HEK293 (cell line): ENCODE measurements around the gene ZNF749.
A peak's percentile ranks its signal among the peaks of the same experiment; 100 is the strongest.

Source experiments
- BCL11A ChIP-seq: fragments of 450-650 bp; formaldehyde crosslinking; IDR thresholded peaks from 2 replicates; pipeline ENCODE4 v1.5.1; 2016; ENCODE audit warnings: low read depth, missing biosample characterization, missing genetic modification characterization
- EGR2 ChIP-seq: fragments of 450-650 bp; formaldehyde crosslinking; IDR thresholded peaks from 2 replicates; pipeline ENCODE4 v1.5.1; 2016; ENCODE audit warnings: low read depth, missing biosample characterization, missing genetic modification characterization
- GLI4 ChIP-seq: fragments of 450-650 bp; formaldehyde crosslinking; IDR thresholded peaks from 2 replicates; pipeline ENCODE4 v1.5.1; 2016; ENCODE audit warnings: missing biosample characterization, missing genetic modification characterization
- HOXD13 ChIP-seq: sonication (generic); formaldehyde crosslinking; IDR thresholded peaks from 2 replicates; pipeline ENCODE4 v1.8.0; 2022; ENCODE audit warnings: missing genetic modification reagents, borderline replicate concordance
- PRDM1 ChIP-seq: fragments of 450-650 bp; formaldehyde crosslinking; IDR thresholded peaks from 2 replicates; pipeline ENCODE4; 2016; ENCODE audit warnings: missing biosample characterization, missing genetic modification characterization
- SP7 ChIP-seq: fragments of 450-650 bp; formaldehyde crosslinking; IDR thresholded peaks from 2 replicates; pipeline ENCODE4 v1.5.1; 2016; ENCODE audit warnings: missing biosample characterization, missing genetic modification characterization
- TCF7L2 ChIP-seq: IDR thresholded peaks from 2 replicates; pipeline ENCODE4 v1.6.1; 2011; ENCODE audit warnings: low read depth, mild to moderate bottlenecking, inconsistent platforms, low read length, moderate library complexity, borderline replicate concordance
- TRIM28 ChIP-seq: IDR thresholded peaks from 2 replicates; pipeline ENCODE4 v1.6.1; 2011; ENCODE audit warnings: low read length, control low read depth, borderline replicate concordance
- ZBTB20 ChIP-seq: fragments of 450-650 bp; formaldehyde crosslinking; IDR thresholded peaks from 2 replicates; pipeline ENCODE4 v1.5.1; 2016; ENCODE audit warnings: missing biosample characterization, missing genetic modification characterization
- ZBTB21 ChIP-seq: fragments of 450-650 bp; formaldehyde crosslinking; IDR thresholded peaks from 2 replicates; pipeline ENCODE4 v1.5.1; 2017; ENCODE audit warnings: missing biosample characterization, missing genetic modification characterization
- ZNF132 ChIP-seq: fragments of 450-650 bp; formaldehyde crosslinking; IDR thresholded peaks from 2 replicates; pipeline ENCODE4 v1.5.1; 2017; ENCODE audit warnings: missing biosample characterization, missing genetic modification characterization, borderline replicate concordance
- ZNF155 ChIP-seq: fragments of 450-650 bp; formaldehyde crosslinking; IDR thresholded peaks from 2 replicates; pipeline ENCODE4 v1.5.1; 2016; ENCODE audit warnings: missing biosample characterization, missing genetic modification characterization
- ZNF239 ChIP-seq: fragments of 450-650 bp; formaldehyde crosslinking; IDR thresholded peaks from 2 replicates; pipeline ENCODE4 v1.5.1; 2016; ENCODE audit warnings: missing biosample characterization, missing genetic modification characterization
- ZNF24 ChIP-seq: fragments of 450-650 bp; formaldehyde crosslinking; IDR thresholded peaks from 2 replicates; pipeline ENCODE4 v1.5.1; 2016; ENCODE audit warnings: missing biosample characterization, missing genetic modification characterization
- ZNF274 ChIP-seq, 2 experiments: fragments of 200-500 bp in 1 of 2; fragments of 450-650 bp in 1 of 2; sonication (Bioruptor generic) in 1 of 2; formaldehyde crosslinking in 1 of 2; IDR thresholded peaks; 2 replicates each; pipeline versions ENCODE4 v1.5.1 to v1.6.1; 2014 to 2016; ENCODE audit warnings: borderline replicate concordance in 1 of 2, inconsistent platforms in 1 of 2, low read length in 1 of 2, missing biosample characterization in 1 of 2, missing genetic modification characterization in 1 of 2
- ZNF473 ChIP-seq: fragments of 450-650 bp; formaldehyde crosslinking; IDR thresholded peaks from 2 replicates; pipeline ENCODE4 v1.5.1; 2017; ENCODE audit warnings: missing biosample characterization, missing genetic modification characterization
- ZNF544 ChIP-seq: fragments of 450-650 bp; formaldehyde crosslinking; IDR thresholded peaks from 2 replicates; pipeline ENCODE4 v1.5.0; 2017; ENCODE audit warnings: missing biosample characterization, missing genetic modification characterization
- ZNF549 ChIP-seq: fragments of 450-650 bp; IDR thresholded peaks from 2 replicates; pipeline ENCODE4 v1.5.1; 2018; ENCODE audit warnings: missing biosample characterization, missing genetic modification characterization, mild to moderate bottlenecking, inconsistent platforms, moderate library complexity
- ZNF555 ChIP-seq: fragments of 450-650 bp; formaldehyde crosslinking; conservative IDR thresholded peaks from 2 replicates; pipeline ENCODE4 v1.5.1; 2017; ENCODE audit warnings: missing biosample characterization, mild to moderate bottlenecking, missing genetic modification characterization, inconsistent platforms
- ZNF600 ChIP-seq: fragments of 450-650 bp; formaldehyde crosslinking; IDR thresholded peaks from 2 replicates; pipeline ENCODE4 v1.5.1; 2016; ENCODE audit warnings: missing biosample characterization, missing genetic modification characterization
- ZNF623 ChIP-seq: fragments of 450-650 bp; formaldehyde crosslinking; IDR thresholded peaks from 2 replicates; pipeline ENCODE4 v1.5.1; 2016; ENCODE audit warnings: missing biosample characterization, missing genetic modification characterization
- ZNF658 ChIP-seq: fragments of 450-650 bp; formaldehyde crosslinking; IDR thresholded peaks from 2 replicates; pipeline ENCODE4; 2016; ENCODE audit warnings: missing biosample characterization, missing genetic modification characterization
- ZNF664 ChIP-seq: fragments of 450-650 bp; formaldehyde crosslinking; IDR thresholded peaks from 2 replicates; pipeline ENCODE4 v1.5.1; 2016; ENCODE audit warnings: missing biosample characterization, missing genetic modification characterization
- ZNF747 ChIP-seq: fragments of 450-650 bp; formaldehyde crosslinking; IDR thresholded peaks from 2 replicates; pipeline ENCODE4 v1.5.1; 2016; ENCODE audit warnings: missing biosample characterization, missing genetic modification characterization
- ZNF837 ChIP-seq: fragments of 450-650 bp; formaldehyde crosslinking; IDR thresholded peaks from 2 replicates; pipeline ENCODE4 v1.5.1; 2016; ENCODE audit warnings: missing biosample characterization, missing genetic modification characterization
- TF ChIP-seq, protein P1 (sequence below): fragments of 450-650 bp; formaldehyde crosslinking; IDR thresholded peaks from 2 replicates; pipeline ENCODE4 v1.5.1; 2016; ENCODE audit warnings: missing biosample characterization, missing genetic modification characterization
- TF ChIP-seq, protein P2 (sequence below): fragments of 450-650 bp; formaldehyde crosslinking; IDR thresholded peaks from 2 replicates; pipeline ENCODE4 v1.5.1; 2016; ENCODE audit warnings: missing biosample characterization, missing genetic modification characterization
- TF ChIP-seq, protein P3 (sequence below): fragments of 450-650 bp; formaldehyde crosslinking; IDR thresholded peaks from 2 replicates; pipeline ENCODE4 v1.5.1; 2016; ENCODE audit warnings: missing biosample characterization, missing genetic modification characterization, borderline replicate concordance
- TF ChIP-seq, protein P4 (sequence below): fragments of 450-650 bp; formaldehyde crosslinking; IDR thresholded peaks from 2 replicates; pipeline ENCODE4 v1.5.0; 2017; ENCODE audit warnings: missing biosample characterization, missing genetic modification characterization, borderline replicate concordance

ZNF749 gene

DNA sequence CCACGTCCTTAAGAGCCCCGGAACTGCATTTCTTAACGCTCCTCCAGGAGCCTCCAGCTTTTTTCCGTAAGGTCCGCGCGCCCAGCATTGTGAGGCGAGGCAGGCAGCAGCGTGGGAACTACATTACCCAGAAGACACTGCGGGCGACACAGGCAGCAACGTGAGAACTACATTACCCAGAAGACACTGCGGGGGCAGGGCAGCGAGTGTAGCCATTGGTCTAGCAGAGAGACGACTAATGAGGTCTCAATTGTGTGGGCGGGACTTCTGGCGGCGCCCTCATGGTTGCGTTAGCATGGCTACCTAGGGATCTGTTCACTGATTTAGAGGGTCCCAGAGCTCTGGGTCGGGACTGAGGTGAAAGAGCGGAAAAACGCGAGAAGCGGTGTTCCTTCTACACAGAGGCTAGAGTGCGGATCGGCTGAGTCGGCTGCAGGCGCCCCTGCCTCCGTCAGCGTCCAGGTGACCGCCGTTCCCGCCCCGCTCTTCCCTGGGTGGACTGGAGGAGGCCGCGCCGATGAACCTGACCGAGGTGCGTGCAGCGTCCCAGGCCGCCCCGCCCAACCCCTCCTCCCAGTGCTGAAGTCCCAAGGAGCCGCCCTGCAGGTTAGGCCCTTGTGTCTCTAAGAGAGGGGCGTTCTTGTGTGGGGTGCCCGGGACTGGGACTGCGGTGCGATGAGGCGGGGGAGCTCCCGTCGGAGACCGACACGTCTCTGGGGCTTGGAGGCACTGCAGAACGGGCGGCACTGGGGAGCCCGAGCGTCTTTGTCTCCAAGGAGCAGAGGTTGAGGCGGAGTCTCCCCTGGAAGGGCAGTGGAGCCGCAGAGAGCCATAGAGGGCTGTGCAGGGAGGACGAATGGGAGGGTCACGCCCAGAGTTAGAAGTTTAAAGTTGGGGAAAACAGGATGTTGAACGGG, at the start of gene ZNF749 (continued):
- TF ChIP-seq ZNF274 (IDR thresholded peaks at IDR 0.05; ENCODE audit: low read length) (no peak), ZNF274 (tag by site-specific recombination; IDR thresholded peaks at IDR 0.05; ENCODE audit: borderline replicate concordance) (no peak), ZNF544 (tag by site-specific recombination) (no peak), PRDM1 (tag by site-specific recombination) (no peak), ZNF24 (tag by site-specific recombination) (no peak), ZNF658 (tag by site-specific recombination) (no peak), SP7 (tag by site-specific recombination) (peak; percentile 61), ZNF623 (no peak), ZNF837 (tag by site-specific recombination) (no peak), ZBTB20 (tag by site-specific recombination) (peak; percentile 93), BCL11A (no peak), HOXD13 (CRISPR knock-in tag) (no peak), ZNF549 (tag by site-specific recombination) (no peak), ZNF664 (no peak), ZNF473 (tag by site-specific recombination) (no peak), ZNF555 (no peak), ZNF600 (tag by site-specific recombination) (no peak), ZBTB21 (peak; percentile 50; the same call in 1 of the 2 replicates), ZNF747 (tag by site-specific recombination) (no peak), TCF7L2 (no peak), TRIM28 (no peak), ZNF132 (tag by site-specific recombination) (no peak), ZNF155 (tag by site-specific recombination) (no peak), EGR2 (tag by site-specific recombination) (peak; percentile 63), GLI4 (tag by site-specific recombination) (no peak), ZNF239 (tag by site-specific recombination) (no peak)
- TF ChIP-seq, protein P1, sequence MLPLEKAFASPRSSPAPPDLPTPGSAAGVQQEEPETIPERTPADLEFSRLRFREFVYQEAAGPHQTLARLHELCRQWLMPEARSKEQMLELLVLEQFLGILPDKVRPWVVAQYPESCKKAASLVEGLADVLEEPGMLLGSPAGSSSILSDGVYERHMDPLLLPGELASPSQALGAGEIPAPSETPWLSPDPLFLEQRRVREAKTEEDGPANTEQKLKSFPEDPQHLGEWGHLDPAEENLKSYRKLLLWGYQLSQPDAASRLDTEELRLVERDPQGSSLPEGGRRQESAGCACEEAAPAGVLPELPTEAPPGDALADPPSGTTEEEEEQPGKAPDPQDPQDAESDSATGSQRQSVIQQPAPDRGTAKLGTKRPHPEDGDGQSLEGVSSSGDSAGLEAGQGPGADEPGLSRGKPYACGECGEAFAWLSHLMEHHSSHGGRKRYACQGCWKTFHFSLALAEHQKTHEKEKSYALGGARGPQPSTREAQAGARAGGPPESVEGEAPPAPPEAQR (tag by site-specific recombination), result 0 out of 2 replicates have a peak, but pooled peaks have one; percentile 18
- TF ChIP-seq, protein P2, sequence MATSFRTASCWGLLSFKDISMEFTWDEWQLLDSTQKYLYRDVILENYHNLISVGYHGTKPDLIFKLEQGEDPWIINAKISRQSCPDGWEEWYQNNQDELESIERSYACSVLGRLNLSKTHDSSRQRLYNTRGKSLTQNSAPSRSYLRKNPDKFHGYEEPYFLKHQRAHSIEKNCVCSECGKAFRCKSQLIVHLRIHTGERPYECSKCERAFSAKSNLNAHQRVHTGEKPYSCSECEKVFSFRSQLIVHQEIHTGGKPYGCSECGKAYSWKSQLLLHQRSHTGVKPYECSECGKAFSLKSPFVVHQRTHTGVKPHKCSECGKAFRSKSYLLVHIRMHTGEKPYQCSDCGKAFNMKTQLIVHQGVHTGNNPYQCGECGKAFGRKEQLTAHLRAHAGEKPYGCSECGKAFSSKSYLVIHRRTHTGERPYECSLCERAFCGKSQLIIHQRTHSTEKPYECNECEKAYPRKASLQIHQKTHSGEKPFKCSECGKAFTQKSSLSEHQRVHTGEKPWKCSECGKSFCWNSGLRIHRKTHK, result no peak
- TF ChIP-seq, protein P3, sequence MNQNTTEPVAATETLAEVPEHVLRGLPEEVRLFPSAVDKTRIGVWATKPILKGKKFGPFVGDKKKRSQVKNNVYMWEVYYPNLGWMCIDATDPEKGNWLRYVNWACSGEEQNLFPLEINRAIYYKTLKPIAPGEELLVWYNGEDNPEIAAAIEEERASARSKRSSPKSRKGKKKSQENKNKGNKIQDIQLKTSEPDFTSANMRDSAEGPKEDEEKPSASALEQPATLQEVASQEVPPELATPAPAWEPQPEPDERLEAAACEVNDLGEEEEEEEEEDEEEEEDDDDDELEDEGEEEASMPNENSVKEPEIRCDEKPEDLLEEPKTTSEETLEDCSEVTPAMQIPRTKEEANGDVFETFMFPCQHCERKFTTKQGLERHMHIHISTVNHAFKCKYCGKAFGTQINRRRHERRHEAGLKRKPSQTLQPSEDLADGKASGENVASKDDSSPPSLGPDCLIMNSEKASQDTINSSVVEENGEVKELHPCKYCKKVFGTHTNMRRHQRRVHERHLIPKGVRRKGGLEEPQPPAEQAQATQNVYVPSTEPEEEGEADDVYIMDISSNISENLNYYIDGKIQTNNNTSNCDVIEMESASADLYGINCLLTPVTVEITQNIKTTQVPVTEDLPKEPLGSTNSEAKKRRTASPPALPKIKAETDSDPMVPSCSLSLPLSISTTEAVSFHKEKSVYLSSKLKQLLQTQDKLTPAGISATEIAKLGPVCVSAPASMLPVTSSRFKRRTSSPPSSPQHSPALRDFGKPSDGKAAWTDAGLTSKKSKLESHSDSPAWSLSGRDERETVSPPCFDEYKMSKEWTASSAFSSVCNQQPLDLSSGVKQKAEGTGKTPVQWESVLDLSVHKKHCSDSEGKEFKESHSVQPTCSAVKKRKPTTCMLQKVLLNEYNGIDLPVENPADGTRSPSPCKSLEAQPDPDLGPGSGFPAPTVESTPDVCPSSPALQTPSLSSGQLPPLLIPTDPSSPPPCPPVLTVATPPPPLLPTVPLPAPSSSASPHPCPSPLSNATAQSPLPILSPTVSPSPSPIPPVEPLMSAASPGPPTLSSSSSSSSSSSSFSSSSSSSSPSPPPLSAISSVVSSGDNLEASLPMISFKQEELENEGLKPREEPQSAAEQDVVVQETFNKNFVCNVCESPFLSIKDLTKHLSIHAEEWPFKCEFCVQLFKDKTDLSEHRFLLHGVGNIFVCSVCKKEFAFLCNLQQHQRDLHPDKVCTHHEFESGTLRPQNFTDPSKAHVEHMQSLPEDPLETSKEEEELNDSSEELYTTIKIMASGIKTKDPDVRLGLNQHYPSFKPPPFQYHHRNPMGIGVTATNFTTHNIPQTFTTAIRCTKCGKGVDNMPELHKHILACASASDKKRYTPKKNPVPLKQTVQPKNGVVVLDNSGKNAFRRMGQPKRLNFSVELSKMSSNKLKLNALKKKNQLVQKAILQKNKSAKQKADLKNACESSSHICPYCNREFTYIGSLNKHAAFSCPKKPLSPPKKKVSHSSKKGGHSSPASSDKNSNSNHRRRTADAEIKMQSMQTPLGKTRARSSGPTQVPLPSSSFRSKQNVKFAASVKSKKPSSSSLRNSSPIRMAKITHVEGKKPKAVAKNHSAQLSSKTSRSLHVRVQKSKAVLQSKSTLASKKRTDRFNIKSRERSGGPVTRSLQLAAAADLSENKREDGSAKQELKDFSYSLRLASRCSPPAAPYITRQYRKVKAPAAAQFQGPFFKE, result no peak
- TF ChIP-seq, protein P4, sequence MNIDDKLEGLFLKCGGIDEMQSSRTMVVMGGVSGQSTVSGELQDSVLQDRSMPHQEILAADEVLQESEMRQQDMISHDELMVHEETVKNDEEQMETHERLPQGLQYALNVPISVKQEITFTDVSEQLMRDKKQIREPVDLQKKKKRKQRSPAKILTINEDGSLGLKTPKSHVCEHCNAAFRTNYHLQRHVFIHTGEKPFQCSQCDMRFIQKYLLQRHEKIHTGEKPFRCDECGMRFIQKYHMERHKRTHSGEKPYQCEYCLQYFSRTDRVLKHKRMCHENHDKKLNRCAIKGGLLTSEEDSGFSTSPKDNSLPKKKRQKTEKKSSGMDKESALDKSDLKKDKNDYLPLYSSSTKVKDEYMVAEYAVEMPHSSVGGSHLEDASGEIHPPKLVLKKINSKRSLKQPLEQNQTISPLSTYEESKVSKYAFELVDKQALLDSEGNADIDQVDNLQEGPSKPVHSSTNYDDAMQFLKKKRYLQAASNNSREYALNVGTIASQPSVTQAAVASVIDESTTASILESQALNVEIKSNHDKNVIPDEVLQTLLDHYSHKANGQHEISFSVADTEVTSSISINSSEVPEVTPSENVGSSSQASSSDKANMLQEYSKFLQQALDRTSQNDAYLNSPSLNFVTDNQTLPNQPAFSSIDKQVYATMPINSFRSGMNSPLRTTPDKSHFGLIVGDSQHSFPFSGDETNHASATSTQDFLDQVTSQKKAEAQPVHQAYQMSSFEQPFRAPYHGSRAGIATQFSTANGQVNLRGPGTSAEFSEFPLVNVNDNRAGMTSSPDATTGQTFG (tag by site-specific recombination), result no peak
